HEK293 (cell line): ENCODE data around the gene HDAC7.
A peak's percentile ranks its signal among the peaks of the same experiment; 100 is the strongest.

Experiments
- GLI4 ChIP-seq: fragments of 450-650 bp; formaldehyde crosslinking; IDR thresholded peaks from 2 replicates; pipeline ENCODE4 v1.5.1; 2016; ENCODE audit warnings: missing biosample characterization, missing genetic modification characterization
- ZBTB20 ChIP-seq: fragments of 450-650 bp; formaldehyde crosslinking; IDR thresholded peaks from 2 replicates; pipeline ENCODE4 v1.5.1; 2016; ENCODE audit warnings: missing biosample characterization, missing genetic modification characterization
- ZBTB7A ChIP-seq: fragments of 450-650 bp; formaldehyde crosslinking; IDR thresholded peaks from 2 replicates; pipeline ENCODE4 v1.5.1; 2016; ENCODE audit warnings: low read depth, missing biosample characterization, missing genetic modification characterization
- ZNF10 ChIP-seq: fragments of 450-650 bp; formaldehyde crosslinking; IDR thresholded peaks from 2 replicates; pipeline ENCODE4 v1.5.1; 2017; ENCODE audit warnings: missing biosample characterization, missing genetic modification characterization
- ZNF121 ChIP-seq: fragments of 450-650 bp; formaldehyde crosslinking; IDR thresholded peaks from 2 replicates; pipeline ENCODE4 v1.5.1; 2016; ENCODE audit warnings: missing biosample characterization, missing genetic modification characterization
- ZNF292 ChIP-seq: fragments of 450-650 bp; formaldehyde crosslinking; IDR thresholded peaks from 2 replicates; pipeline ENCODE4 v1.5.1; 2016; ENCODE audit warnings: low read depth, missing biosample characterization, missing genetic modification characterization, borderline replicate concordance
- ZNF341 ChIP-seq: fragments of 450-650 bp; formaldehyde crosslinking; IDR thresholded peaks from 2 replicates; pipeline ENCODE4; 2016; ENCODE audit warnings: low read depth, missing biosample characterization, missing genetic modification characterization
- ZNF366 ChIP-seq: fragments of 450-650 bp; formaldehyde crosslinking; conservative IDR thresholded peaks from 2 replicates; pipeline ENCODE4 v1.5.1; 2016; ENCODE audit warnings: missing biosample characterization, missing genetic modification characterization
- ZNF521 ChIP-seq: fragments of 450-650 bp; formaldehyde crosslinking; IDR thresholded peaks from 2 replicates; pipeline ENCODE4 v1.5.1; 2017; ENCODE audit warnings: missing biosample characterization, mild to moderate bottlenecking, missing genetic modification characterization
- ZNF544 ChIP-seq: fragments of 450-650 bp; formaldehyde crosslinking; IDR thresholded peaks from 2 replicates; pipeline ENCODE4 v1.5.0; 2017; ENCODE audit warnings: missing biosample characterization, missing genetic modification characterization
- ZNF600 ChIP-seq: fragments of 450-650 bp; formaldehyde crosslinking; IDR thresholded peaks from 2 replicates; pipeline ENCODE4 v1.5.1; 2016; ENCODE audit warnings: missing biosample characterization, missing genetic modification characterization
- ZNF610 ChIP-seq: fragments of 450-650 bp; formaldehyde crosslinking; IDR thresholded peaks from 2 replicates; pipeline ENCODE4 v1.5.1; 2016; ENCODE audit warnings: missing biosample characterization, missing genetic modification characterization, borderline replicate concordance
- ZNF629 ChIP-seq: fragments of 450-650 bp; formaldehyde crosslinking; IDR thresholded peaks from 2 replicates; pipeline ENCODE4 v1.5.1; 2017; ENCODE audit warnings: missing biosample characterization, missing genetic modification characterization
- ZNF660 ChIP-seq: fragments of 450-650 bp; IDR thresholded peaks from 2 replicates; pipeline ENCODE4 v1.5.1; 2018; ENCODE audit warnings: missing biosample characterization, mild to moderate bottlenecking, missing genetic modification characterization
- ZNF707 ChIP-seq: fragments of 450-650 bp; formaldehyde crosslinking; IDR thresholded peaks from 2 replicates; pipeline ENCODE4 v1.5.1; 2016; ENCODE audit warnings: missing biosample characterization, missing genetic modification characterization
- ZNF768 ChIP-seq: fragments of 450-650 bp; formaldehyde crosslinking; IDR thresholded peaks from 2 replicates; pipeline ENCODE4 v1.5.1; 2018; ENCODE audit warnings: missing biosample characterization, mild to moderate bottlenecking, missing genetic modification characterization
- ZNF792 ChIP-seq: fragments of 450-650 bp; formaldehyde crosslinking; IDR thresholded peaks from 2 replicates; pipeline ENCODE4 v1.5.1; 2016; ENCODE audit warnings: missing biosample characterization, missing genetic modification characterization
- ZSCAN30 ChIP-seq: fragments of 450-650 bp; IDR thresholded peaks from 2 replicates; pipeline ENCODE4 v1.5.1; 2018; ENCODE audit warnings: missing biosample characterization, mild to moderate bottlenecking, missing genetic modification characterization, moderate library complexity
- TF ChIP-seq, protein P1 (sequence below): fragments of 450-650 bp; formaldehyde crosslinking; IDR thresholded peaks from 2 replicates; pipeline ENCODE4 v1.5.1; 2016; ENCODE audit warnings: missing biosample characterization, missing genetic modification characterization
- TF ChIP-seq, protein P2 (sequence below): fragments of 450-650 bp; formaldehyde crosslinking; IDR thresholded peaks from 2 replicates; pipeline ENCODE4 v1.5.1; 2016; ENCODE audit warnings: missing biosample characterization, missing genetic modification characterization
- TF ChIP-seq, protein P3 (sequence below): sonication (generic); formaldehyde crosslinking; IDR thresholded peaks from 2 replicates; pipeline ENCODE4 v1.8.1; 2022; ENCODE audit warnings: mild to moderate bottlenecking, moderate library complexity, missing genetic modification reagents
- TF ChIP-seq, protein P4 (sequence below): fragments of 450-650 bp; formaldehyde crosslinking; IDR thresholded peaks from 2 replicates; pipeline ENCODE4 v1.5.1; 2016; ENCODE audit warnings: missing biosample characterization, missing genetic modification characterization, low read depth
- TF ChIP-seq, protein P5 (sequence below): fragments of 450-650 bp; formaldehyde crosslinking; IDR thresholded peaks from 2 replicates; pipeline ENCODE4 v1.5.0; 2017; ENCODE audit warnings: missing biosample characterization, missing genetic modification characterization, borderline replicate concordance
- TF ChIP-seq, protein P6 (sequence below): fragments of 450-650 bp; formaldehyde crosslinking; IDR thresholded peaks from 2 replicates; pipeline ENCODE4 v1.5.1; 2016; ENCODE audit warnings: missing biosample characterization, missing genetic modification characterization
- TF ChIP-seq, protein P7 (sequence below): fragments of 450-650 bp; formaldehyde crosslinking; IDR thresholded peaks from 2 replicates; pipeline ENCODE4 v1.5.1; 2017; ENCODE audit warnings: missing biosample characterization, missing genetic modification characterization
- TF ChIP-seq, protein P8 (sequence below): fragments of 450-650 bp; formaldehyde crosslinking; IDR thresholded peaks from 2 replicates; pipeline ENCODE4 v1.5.1; 2017; ENCODE audit warnings: missing biosample characterization, mild to moderate bottlenecking, missing genetic modification characterization, moderate library complexity

Gene HDAC7

DNA sequence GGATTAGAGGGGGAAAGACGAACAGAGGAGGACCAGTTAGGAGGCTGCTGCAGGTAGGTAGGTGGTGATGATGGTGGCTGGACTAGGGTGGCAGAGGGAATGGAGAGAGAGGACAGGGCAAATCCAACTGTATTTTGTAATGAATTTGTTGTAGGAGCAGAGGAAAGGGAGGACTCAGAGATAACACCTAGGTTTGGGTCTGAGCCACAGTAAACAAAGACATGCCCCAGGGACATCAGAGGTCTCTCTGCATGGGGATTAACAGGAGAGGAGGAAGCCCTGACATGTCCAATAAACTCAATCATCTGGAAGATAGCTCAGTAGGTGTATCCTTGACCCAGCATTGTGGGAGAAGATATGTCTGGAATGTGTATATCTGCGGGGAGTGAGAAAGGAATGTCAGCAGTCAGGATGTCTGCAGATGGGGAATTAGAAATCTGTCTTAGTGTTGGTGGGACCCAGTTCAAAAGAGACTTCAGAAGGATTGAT lies 51.3 kb downstream of the HDAC7 start (continued):
- TF ChIP-seq ZNF660 (tag by site-specific recombination) (no peak), ZNF292 (no peak), ZNF629 (tag by site-specific recombination) (peak; percentile 56; the same call in 1 of the 2 replicates), ZNF521 (tag by site-specific recombination) (no peak), ZNF341 (tag by site-specific recombination) (peak; percentile 36; the same call in 1 of the 2 replicates), GLI4 (no peak), ZNF600 (no peak), ZNF768 (no peak), ZNF10 (tag by site-specific recombination) (no peak), ZBTB20 (tag by site-specific recombination) (peak; percentile 86), ZNF707 (tag by site-specific recombination) (no peak), ZNF366 (tag by site-specific recombination) (peak; percentile 80), ZNF792 (tag by site-specific recombination) (no peak), ZNF544 (tag by site-specific recombination) (no peak), ZNF610 (tag by site-specific recombination) (no peak), ZNF121 (no peak), ZBTB7A (tag by site-specific recombination) (no peak), ZSCAN30 (tag by site-specific recombination) (0 out of 2 replicates have a peak, but pooled peaks have one; percentile 25)
- TF ChIP-seq, protein P1, sequence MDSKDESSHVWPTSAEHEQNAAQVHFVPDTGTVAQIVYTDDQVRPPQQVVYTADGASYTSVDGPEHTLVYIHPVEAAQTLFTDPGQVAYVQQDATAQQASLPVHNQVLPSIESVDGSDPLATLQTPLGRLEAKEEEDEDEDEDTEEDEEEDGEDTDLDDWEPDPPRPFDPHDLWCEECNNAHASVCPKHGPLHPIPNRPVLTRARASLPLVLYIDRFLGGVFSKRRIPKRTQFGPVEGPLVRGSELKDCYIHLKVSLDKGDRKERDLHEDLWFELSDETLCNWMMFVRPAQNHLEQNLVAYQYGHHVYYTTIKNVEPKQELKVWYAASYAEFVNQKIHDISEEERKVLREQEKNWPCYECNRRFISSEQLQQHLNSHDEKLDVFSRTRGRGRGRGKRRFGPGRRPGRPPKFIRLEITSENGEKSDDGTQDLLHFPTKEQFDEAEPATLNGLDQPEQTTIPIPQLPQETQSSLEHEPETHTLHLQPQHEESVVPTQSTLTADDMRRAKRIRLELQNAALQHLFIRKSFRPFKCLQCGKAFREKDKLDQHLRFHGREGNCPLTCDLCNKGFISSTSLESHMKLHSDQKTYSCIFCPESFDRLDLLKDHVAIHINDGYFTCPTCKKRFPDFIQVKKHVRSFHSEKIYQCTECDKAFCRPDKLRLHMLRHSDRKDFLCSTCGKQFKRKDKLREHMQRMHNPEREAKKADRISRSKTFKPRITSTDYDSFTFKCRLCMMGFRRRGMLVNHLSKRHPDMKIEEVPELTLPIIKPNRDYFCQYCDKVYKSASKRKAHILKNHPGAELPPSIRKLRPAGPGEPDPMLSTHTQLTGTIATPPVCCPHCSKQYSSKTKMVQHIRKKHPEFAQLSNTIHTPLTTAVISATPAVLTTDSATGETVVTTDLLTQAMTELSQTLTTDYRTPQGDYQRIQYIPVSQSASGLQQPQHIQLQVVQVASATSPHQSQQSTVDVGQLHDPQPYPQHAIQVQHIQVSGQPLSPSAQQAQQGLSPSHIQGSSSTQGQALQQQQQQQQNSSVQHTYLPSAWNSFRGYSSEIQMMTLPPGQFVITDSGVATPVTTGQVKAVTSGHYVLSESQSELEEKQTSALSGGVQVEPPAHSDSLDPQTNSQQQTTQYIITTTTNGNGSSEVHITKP (tag by site-specific recombination): peak; percentile 69
- TF ChIP-seq, protein P2, sequence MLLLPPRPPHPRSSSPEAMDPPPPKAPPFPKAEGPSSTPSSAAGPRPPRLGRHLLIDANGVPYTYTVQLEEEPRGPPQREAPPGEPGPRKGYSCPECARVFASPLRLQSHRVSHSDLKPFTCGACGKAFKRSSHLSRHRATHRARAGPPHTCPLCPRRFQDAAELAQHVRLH: no peak; the same call in 1 of the 2 replicates
- TF ChIP-seq, protein P3, sequence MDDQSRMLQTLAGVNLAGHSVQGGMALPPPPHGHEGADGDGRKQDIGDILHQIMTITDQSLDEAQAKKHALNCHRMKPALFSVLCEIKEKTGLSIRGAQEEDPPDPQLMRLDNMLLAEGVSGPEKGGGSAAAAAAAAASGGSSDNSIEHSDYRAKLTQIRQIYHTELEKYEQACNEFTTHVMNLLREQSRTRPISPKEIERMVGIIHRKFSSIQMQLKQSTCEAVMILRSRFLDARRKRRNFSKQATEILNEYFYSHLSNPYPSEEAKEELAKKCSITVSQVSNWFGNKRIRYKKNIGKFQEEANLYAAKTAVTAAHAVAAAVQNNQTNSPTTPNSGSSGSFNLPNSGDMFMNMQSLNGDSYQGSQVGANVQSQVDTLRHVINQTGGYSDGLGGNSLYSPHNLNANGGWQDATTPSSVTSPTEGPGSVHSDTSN (CRISPR knock-in tag): no peak
- TF ChIP-seq, protein P4, sequence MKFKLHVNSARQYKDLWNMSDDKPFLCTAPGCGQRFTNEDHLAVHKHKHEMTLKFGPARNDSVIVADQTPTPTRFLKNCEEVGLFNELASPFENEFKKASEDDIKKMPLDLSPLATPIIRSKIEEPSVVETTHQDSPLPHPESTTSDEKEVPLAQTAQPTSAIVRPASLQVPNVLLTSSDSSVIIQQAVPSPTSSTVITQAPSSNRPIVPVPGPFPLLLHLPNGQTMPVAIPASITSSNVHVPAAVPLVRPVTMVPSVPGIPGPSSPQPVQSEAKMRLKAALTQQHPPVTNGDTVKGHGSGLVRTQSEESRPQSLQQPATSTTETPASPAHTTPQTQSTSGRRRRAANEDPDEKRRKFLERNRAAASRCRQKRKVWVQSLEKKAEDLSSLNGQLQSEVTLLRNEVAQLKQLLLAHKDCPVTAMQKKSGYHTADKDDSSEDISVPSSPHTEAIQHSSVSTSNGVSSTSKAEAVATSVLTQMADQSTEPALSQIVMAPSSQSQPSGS (tag by site-specific recombination): no peak
- TF ChIP-seq, protein P5, sequence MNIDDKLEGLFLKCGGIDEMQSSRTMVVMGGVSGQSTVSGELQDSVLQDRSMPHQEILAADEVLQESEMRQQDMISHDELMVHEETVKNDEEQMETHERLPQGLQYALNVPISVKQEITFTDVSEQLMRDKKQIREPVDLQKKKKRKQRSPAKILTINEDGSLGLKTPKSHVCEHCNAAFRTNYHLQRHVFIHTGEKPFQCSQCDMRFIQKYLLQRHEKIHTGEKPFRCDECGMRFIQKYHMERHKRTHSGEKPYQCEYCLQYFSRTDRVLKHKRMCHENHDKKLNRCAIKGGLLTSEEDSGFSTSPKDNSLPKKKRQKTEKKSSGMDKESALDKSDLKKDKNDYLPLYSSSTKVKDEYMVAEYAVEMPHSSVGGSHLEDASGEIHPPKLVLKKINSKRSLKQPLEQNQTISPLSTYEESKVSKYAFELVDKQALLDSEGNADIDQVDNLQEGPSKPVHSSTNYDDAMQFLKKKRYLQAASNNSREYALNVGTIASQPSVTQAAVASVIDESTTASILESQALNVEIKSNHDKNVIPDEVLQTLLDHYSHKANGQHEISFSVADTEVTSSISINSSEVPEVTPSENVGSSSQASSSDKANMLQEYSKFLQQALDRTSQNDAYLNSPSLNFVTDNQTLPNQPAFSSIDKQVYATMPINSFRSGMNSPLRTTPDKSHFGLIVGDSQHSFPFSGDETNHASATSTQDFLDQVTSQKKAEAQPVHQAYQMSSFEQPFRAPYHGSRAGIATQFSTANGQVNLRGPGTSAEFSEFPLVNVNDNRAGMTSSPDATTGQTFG: no peak
- TF ChIP-seq, protein P6, sequence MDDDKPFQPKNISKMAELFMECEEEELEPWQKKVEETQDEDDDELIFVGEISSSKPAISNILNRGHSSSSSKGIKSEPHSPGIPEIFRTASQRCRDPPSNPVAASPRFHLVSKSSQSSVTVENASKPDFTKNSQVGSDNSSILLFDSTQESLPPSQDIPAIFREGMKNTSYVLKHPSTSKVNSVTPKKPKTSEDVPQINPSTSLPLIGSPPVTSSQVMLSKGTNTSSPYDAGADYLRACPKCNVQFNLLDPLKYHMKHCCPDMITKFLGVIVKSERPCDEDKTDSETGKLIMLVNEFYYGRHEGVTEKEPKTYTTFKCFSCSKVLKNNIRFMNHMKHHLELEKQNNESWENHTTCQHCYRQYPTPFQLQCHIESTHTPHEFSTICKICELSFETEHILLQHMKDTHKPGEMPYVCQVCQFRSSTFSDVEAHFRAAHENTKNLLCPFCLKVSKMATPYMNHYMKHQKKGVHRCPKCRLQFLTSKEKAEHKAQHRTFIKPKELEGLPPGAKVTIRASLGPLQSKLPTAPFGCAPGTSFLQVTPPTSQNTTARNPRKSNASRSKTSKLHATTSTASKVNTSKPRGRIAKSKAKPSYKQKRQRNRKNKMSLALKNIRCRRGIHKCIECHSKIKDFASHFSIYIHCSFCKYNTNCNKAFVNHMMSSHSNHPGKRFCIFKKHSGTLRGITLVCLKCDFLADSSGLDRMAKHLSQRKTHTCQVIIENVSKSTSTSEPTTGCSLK (tag by site-specific recombination): no peak
- TF ChIP-seq, protein P7, sequence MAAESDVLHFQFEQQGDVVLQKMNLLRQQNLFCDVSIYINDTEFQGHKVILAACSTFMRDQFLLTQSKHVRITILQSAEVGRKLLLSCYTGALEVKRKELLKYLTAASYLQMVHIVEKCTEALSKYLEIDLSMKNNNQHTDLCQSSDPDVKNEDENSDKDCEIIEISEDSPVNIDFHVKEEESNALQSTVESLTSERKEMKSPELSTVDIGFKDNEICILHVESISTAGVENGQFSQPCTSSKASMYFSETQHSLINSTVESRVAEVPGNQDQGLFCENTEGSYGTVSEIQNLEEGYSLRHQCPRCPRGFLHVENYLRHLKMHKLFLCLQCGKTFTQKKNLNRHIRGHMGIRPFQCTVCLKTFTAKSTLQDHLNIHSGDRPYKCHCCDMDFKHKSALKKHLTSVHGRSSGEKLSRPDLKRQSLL (tag by site-specific recombination): no peak
- TF ChIP-seq, protein P8, sequence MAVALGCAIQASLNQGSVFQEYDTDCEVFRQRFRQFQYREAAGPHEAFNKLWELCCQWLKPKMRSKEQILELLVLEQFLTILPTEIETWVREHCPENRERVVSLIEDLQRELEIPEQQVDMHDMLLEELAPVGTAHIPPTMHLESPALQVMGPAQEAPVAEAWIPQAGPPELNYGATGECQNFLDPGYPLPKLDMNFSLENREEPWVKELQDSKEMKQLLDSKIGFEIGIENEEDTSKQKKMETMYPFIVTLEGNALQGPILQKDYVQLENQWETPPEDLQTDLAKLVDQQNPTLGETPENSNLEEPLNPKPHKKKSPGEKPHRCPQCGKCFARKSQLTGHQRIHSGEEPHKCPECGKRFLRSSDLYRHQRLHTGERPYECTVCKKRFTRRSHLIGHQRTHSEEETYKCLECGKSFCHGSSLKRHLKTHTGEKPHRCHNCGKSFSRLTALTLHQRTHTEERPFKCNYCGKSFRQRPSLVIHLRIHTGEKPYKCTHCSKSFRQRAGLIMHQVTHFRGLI (tag by site-specific recombination): no peak
